ENCODE data around the gene POLDIP2. TPM values are rescaled to one million over a fixed set of nuclear protein-coding genes. Genes with fewer than 3 reads are reported as not detected.

Gene POLDIP2
- total RNA-seq, 6 experiments from 2014 or later = 92.5 to 156 (median 130) TPM

GRCh38 chr17:28320215-28321061, 36.9 kb downstream of the POLDIP2 start:
- Histone ChIP-seq H3K36me3 (no peaks in the 10 kb centered on the region), H3K9me3 (no peaks in the 10 kb centered on the region), H3K4me3 (peak overlapping the region; percentile 67 to 77 (median 75)), H3K27ac (peak overlapping the region; percentile 76 to 91 (median 89)), H3K4me1 (peaks cover 0 to 57% (median 8%) of the 10 kb centered on the region in 4 donors), H3K27me3 (no peaks in the 10 kb centered on the region)
- no peak for ATAC-seq
- DNase-seq = no peak
- intact Hi-C loops (cut with DNase I) = no loop called here
- no peak for TF ChIP-seq CTCF (IDR thresholded peaks at IDR 0.05)
- TF ChIP-seq POLR2A (IDR thresholded peaks at IDR 0.05) = no peak
- 28% methylated on average over 8 of the region's 8 CpGs for WGBS (ENCODE audit: insufficient coverage, low coverage, low lambda C conversion rate, missing lambda C conversion rate)

GRCh38 chr17:28319598-28319935, 37.8 kb downstream of the POLDIP2 start:
- Histone ChIP-seq H3K4me1 (peaks cover 0 to 48% (median 4%) of the 10 kb centered on the region in 4 donors), H3K27me3 (no peaks in the 10 kb centered on the region), H3K27ac (peak overlapping the region; percentile 76 to 91 (median 89)), H3K9me3 (no peaks in the 10 kb centered on the region), H3K4me3 (peak overlapping the region; percentile 67 to 77 (median 75)), H3K36me3 (no peaks in the 10 kb centered on the region)
- ATAC-seq (peak in 3 of 4 donors; percentile 1 to 9 (median 3)), DNase-seq (no peak)
- intact Hi-C loops (cut with DNase I) = no loop called here
- TF ChIP-seq POLR2A (IDR thresholded peaks at IDR 0.05) (no peak), CTCF (IDR thresholded peaks at IDR 0.05) (no peak)
- 0% methylated on average over 7 of the region's 7 CpGs for WGBS (ENCODE audit: insufficient coverage, low coverage, low lambda C conversion rate, missing lambda C conversion rate)

GRCh38 chr17:28318759-28319597, 38.3 kb downstream of the POLDIP2 start, which contains the start of gene TMEM97:
TMEM97 (plus strand) TSS chr17:28319200; CDS start chr17:28319240, 40 bp downstream.
- Histone ChIP-seq H3K9me3 (no peaks in the 10 kb centered on the region), H3K27me3 (no peaks in the 10 kb centered on the region), H3K27ac (peak within 1 kb of the TSS; percentile 76 to 91 (median 89)), H3K4me1 (peaks cover 0 to 42% (median 3%) of the 10 kb centered on the region in 4 donors), H3K4me3 (peak within 1 kb of the TSS; percentile 67 to 77 (median 75)), H3K36me3 (no peaks in the 10 kb centered on the region)
- ATAC-seq (peak; percentile 95 to 98 (median 96)), DNase-seq (peak; percentile 95 to 98 (median 97))
- 0% methylated on average over 20 of the region's 72 CpGs for WGBS (ENCODE audit: insufficient coverage, low coverage, low lambda C conversion rate, missing lambda C conversion rate)
- TF ChIP-seq POLR2A (IDR thresholded peaks at IDR 0.05) = peak; percentile 48
- TF ChIP-seq CTCF (IDR thresholded peaks at IDR 0.05) = peak in 2 of 4 donors; percentile 7 to 29
- intact Hi-C loops (cut with DNase I) = no loop called here

- no peaks in the 10 kb centered on the region for H3K9me3 ChIP-seq
- no peaks in the 10 kb centered on the region for H3K36me3 ChIP-seq
- peaks cover 0 to 34% (median 0%) of the 10 kb centered on the region in 4 donors for H3K4me1 ChIP-seq
- H3K27me3 ChIP-seq = no peaks in the 10 kb centered on the region
- WGBS (ENCODE audit: insufficient coverage, low coverage, low lambda C conversion rate, missing lambda C conversion rate) = 13% methylated on average over 34 of the region's 40 CpGs
- intact Hi-C loops (cut with DNase I) = no loop called here
- peak overlapping the region; percentile 67 to 77 (median 75) for H3K4me3 ChIP-seq
- ATAC-seq (peak in 1 of 4 donors; percentile 0), DNase-seq (no peak)
- TF ChIP-seq POLR2A (IDR thresholded peaks at IDR 0.05) = no peak
- no peak for TF ChIP-seq CTCF (IDR thresholded peaks at IDR 0.05)
- peak overlapping the region in 1 of 3 donors; percentile 31 for H3K27ac ChIP-seq
Measured at GRCh38 chr17:28317966-28318758, 39.2 kb downstream of the POLDIP2 start.
